Endodermal cell (in vitro differentiated cells): ENCODE results near the gene PBXIP1. TPM values are rescaled to one million over a fixed set of nuclear protein-coding genes. Genes with fewer than 3 reads are reported as not detected.
A peak's percentile ranks its signal among the peaks of the same experiment; 100 is the strongest.

Source experiments
- DNase-seq: peaks from one replicate; pipeline ENCODE4 v3.0.0-alpha.2; 2017
- H3K27ac ChIP-seq: 2 replicates; pipeline ENCODE4 v1.5.1; 2013; ENCODE audit warnings: mild to moderate bottlenecking, low read depth, low read length, moderate library complexity
- H3K27me3 ChIP-seq: 2 replicates; pipeline ENCODE4 v1.6.1; 2013; ENCODE audit warnings: mild to moderate bottlenecking, low read length, moderate library complexity; ENCODE audit not compliant: insufficient read depth, control insufficient read depth, poor library complexity, severe bottlenecking
- H3K36me3 ChIP-seq: 2 replicates; pipeline ENCODE4 v1.7.0; 2013; ENCODE audit warnings: mild to moderate bottlenecking, low read length, moderate library complexity; ENCODE audit not compliant: control insufficient read depth, insufficient read depth
- H3K4me1 ChIP-seq: one replicate; pipeline ENCODE4 v1.7.0; 2013; ENCODE audit warnings: low read length; ENCODE audit not compliant: control insufficient read depth, insufficient read depth
- H3K4me3 ChIP-seq: 2 replicates; pipeline ENCODE4 v1.5.1; 2013; ENCODE audit warnings: mild to moderate bottlenecking, low read length, moderate library complexity
- H3K9ac ChIP-seq: 2 replicates; pipeline ENCODE4 v1.6.1; 2013; ENCODE audit warnings: mild to moderate bottlenecking, low read length, moderate library complexity; ENCODE audit not compliant: poor library complexity, severe bottlenecking; ENCODE audit errors: extremely low read depth
- H3K9me3 ChIP-seq: 2 replicates; pipeline ENCODE4 v1.6.1; 2013; ENCODE audit warnings: mild to moderate bottlenecking, low read length, moderate library complexity; ENCODE audit not compliant: control insufficient read depth
- H3K27ac Mint-ChIP-seq: 2 replicates; pipeline ENCODE4 v1.8.0; 2020; ENCODE audit warnings: mixed read lengths
- H3K27me3 Mint-ChIP-seq: 2 replicates; pipeline ENCODE4 v1.8.0; 2021; ENCODE audit warnings: mild to moderate bottlenecking, mixed read lengths; ENCODE audit not compliant: insufficient read depth
- H3K36me3 Mint-ChIP-seq: 2 replicates; pipeline ENCODE4 v1.8.0; 2020; ENCODE audit warnings: low read depth, mixed read lengths
- H3K4me1 Mint-ChIP-seq: 2 replicates; pipeline ENCODE4 v1.8.0; 2020; ENCODE audit warnings: mixed read lengths
- H3K4me3 Mint-ChIP-seq: 2 replicates; pipeline ENCODE4 v1.8.0; 2020; ENCODE audit warnings: mild to moderate bottlenecking, moderate library complexity, mixed read lengths
- H3K9me3 Mint-ChIP-seq: 2 replicates; pipeline ENCODE4 v1.8.0; 2020; ENCODE audit warnings: mild to moderate bottlenecking, mixed read lengths
- CTCF ChIP-seq: fragments of 200-600 bp; sonication (generic); conservative IDR thresholded peaks from 2 replicates; pipeline ENCODE4 v1.5.0; 2021; ENCODE audit warnings: antibody characterized with exemption, mild to moderate bottlenecking
- WGBS, 2 experiments: methylation state at CpG; one replicate each; pipeline versions ENCODE4 v1.1.5 to v1.1.7; 2013; ENCODE audit warnings: missing lambda C conversion rate in 2 of 2, mixed read lengths in 1 of 2; ENCODE audit not compliant: insufficient coverage in 1 of 2, insufficient read length in 1 of 2; 5-methylcytosine and 5-hydroxymethylcytosine counted together
- total RNA-seq, 2 donors: library from RNA; stranded (reverse); fragmentation: NEBNext Ultra II Directional in 1 of 2; extraction: Animal tissue kit (Norgen Biotek cat#: 25700) in 1 of 2; gene quantifications; 2 replicates in 1 of 2; 3 replicates in 1 of 2; pipeline ENCODE4 v1.2.1, GENCODE V29; 2021

PBXIP1 gene
- total RNA-seq, 2 donors from 2014 or later, result 42.5 to 61.3 TPM

DNA sequence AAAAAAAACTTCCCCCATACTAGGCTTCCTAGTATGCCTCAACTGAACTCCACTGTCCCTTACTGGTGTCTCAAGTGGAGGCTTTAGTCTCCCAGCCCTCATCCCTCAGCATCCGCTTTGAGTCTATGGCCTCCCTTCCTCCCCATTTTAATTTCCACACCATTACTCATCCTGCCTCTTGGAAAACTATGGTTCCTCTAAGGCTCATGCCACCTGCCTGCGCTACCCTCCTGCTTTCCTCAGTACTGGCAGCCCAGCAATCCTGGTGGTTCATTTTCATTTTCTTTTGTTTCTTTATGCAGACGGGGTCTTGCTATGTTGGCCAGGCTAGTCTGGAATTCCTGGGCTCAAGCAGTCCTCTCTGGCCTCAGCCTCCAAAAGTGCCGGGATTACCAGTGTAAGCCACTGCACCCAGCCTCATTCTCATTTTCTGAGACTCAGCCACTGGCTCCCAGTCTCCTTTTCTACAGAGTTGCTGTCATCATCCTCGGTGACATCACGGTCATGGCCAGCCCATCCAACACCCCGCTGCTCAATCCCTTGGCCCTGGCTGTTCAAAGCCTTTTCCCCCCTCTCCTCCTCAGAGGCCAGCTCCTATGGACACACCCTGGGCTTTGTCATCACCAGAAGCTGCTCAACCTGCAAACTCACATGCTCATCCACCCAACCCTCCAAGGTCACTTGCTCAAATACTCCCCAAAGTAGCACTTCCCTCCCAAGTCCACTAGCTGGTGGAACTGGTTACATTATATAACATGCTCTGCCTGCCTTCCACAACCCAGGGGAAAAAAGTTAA, 17.1 kb downstream of the PBXIP1 start:
- no peak for TF ChIP-seq CTCF
- Mint-ChIP-seq H3K36me3 (peaks cover 2% of the 10 kb centered on the region), H3K9me3 (no peaks in the 10 kb centered on the region), H3K4me3 (no peak overlapping the region), H3K27ac (peak overlapping the region; percentile 3), H3K4me1 (peaks cover 27% of the 10 kb centered on the region), H3K27me3 (peaks cover 2% of the 10 kb centered on the region)
- no peaks in the 10 kb centered on the region for H3K27me3 ChIP-seq
- 95% methylated on average over 6 to 7 of the region's 7 CpGs for WGBS, 2 experiments
- H3K27ac ChIP-seq, result no peak overlapping the region
- no peak overlapping the region for H3K4me3 ChIP-seq
- no peaks in the 10 kb centered on the region for H3K4me1 ChIP-seq
- H3K9ac ChIP-seq, result no peak overlapping the region
- H3K36me3 ChIP-seq, result no peaks in the 10 kb centered on the region
- no peak for DNase-seq
- no peaks in the 10 kb centered on the region for H3K9me3 ChIP-seq

DNA sequence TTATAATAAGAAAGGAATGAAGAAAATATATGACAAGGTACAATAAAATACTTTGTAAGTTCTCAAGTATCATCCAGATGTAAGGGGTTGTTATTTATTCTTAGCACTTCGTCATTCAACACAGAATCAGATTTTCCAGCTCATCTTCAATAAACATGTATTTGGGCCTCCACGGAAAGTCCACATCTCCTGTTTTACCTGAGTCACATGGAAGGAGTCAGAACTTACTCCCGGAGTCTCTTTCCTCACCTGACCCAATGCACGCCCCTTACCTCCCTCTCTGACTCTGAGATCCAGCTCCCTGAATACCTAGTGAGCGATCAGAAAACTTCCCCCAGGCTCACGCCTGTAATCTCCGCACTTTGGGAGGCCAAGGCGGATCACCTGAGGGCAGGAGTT, 17.9 kb downstream of the PBXIP1 start:
- peaks cover 22% of the 10 kb centered on the region for H3K4me1 Mint-ChIP-seq
- no peak for TF ChIP-seq CTCF
- H3K27ac Mint-ChIP-seq, result peak overlapping the region; percentile 100
- Histone ChIP-seq H3K4me3 (peak overlapping the region; percentile 93), H3K4me1 (no peaks in the 10 kb centered on the region), H3K36me3 (no peaks in the 10 kb centered on the region), H3K27ac (peak overlapping the region; percentile 100), H3K9me3 (no peaks in the 10 kb centered on the region), H3K9ac (no peak overlapping the region), H3K27me3 (no peaks in the 10 kb centered on the region)
- no peaks in the 10 kb centered on the region for H3K9me3 Mint-ChIP-seq
- H3K4me3 Mint-ChIP-seq, result peak overlapping the region; percentile 81
- no peak for DNase-seq
- 92 to 93% methylated on average over 4 to 8 of the region's 8 CpGs for WGBS, 2 experiments
- peaks cover 2% of the 10 kb centered on the region for H3K27me3 Mint-ChIP-seq
- H3K36me3 Mint-ChIP-seq, result no peaks in the 10 kb centered on the region

DNA sequence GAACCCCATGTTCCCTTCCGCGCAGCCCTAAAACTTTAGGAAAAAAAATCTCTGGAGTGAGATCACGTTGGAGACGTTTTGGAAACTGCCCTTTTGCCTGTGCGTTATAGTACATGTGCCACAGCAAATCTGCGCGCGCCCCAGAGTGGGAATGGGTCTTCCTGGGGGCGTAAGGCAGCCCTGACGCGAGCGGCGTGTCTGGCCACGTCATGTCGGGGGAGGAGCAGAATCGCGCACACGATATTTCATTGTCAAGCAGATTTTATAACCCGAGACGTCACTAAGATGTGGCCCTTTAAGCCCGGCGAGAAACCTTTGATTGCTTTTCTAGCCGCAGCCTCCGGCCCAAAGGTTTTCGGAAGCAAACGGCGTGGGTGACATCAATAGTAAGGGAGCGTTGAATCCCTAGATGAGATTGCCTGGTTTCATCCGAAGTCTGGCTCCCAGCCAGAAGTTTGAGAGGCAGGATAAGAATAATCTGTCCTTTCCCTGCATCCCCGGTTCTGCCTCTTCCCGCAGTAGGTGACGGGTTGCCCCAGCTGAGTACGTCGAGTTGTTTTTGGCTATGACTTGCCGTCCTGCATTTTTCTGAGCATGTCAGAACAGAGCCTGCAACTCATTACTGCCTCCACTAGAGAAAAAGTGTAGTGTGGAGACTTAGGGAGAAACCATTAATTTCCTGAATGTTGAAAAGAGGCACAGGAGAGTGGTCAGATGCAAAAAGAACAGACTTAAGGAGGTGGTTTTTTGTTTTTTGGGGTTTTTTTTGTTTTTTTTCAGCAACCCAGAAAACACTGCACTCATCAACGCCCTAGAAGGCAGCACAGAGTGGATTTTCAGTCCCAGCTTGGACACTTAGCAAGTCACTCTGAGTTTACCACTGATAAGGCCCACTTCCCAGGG, 18.6 kb downstream of the PBXIP1 start:
- 1 to 3% methylated on average over 28 to 36 of the region's 36 CpGs for WGBS, 2 experiments
- Mint-ChIP-seq H3K4me1 (peaks cover 22% of the 10 kb centered on the region), H3K4me3 (peak overlapping the region; percentile 81), H3K27ac (peak overlapping the region; percentile 100), H3K9me3 (no peaks in the 10 kb centered on the region), H3K36me3 (no peaks in the 10 kb centered on the region), H3K27me3 (peaks cover 2% of the 10 kb centered on the region)
- no peak for DNase-seq
- peak overlapping the region; percentile 99 for H3K9ac ChIP-seq
- peak; percentile 18 for TF ChIP-seq CTCF
- no peaks in the 10 kb centered on the region for H3K27me3 ChIP-seq
- no peaks in the 10 kb centered on the region for H3K4me1 ChIP-seq
- peak overlapping the region; percentile 100 for H3K27ac ChIP-seq
- no peaks in the 10 kb centered on the region for H3K9me3 ChIP-seq
- H3K4me3 ChIP-seq, result peak overlapping the region; percentile 93
- H3K36me3 ChIP-seq, result no peaks in the 10 kb centered on the region
